H9 (cell line): Measurements from ENCODE around the gene DYRK1A. TPM values are rescaled to one million over a fixed set of nuclear protein-coding genes. Genes with fewer than 3 reads are reported as not detected.

Experiments used
- DNase-seq: peaks from one replicate; pipeline ENCODE4 v3.0.0-alpha.2; 2017
- H2AFZ ChIP-seq: one replicate; pipeline ENCODE4 v1.6.1; 2013; ENCODE audit warnings: mild to moderate bottlenecking, low read length, control low read depth, moderate library complexity
- H2AK5ac ChIP-seq: 2 replicates; pipeline ENCODE4 v1.6.1; 2013; ENCODE audit warnings: low read length, control low read depth, mixed read lengths; ENCODE audit not compliant: insufficient read length
- H2BK120ac ChIP-seq: one replicate; pipeline ENCODE4 v1.6.1; 2013; ENCODE audit warnings: low read depth, mild to moderate bottlenecking, low read length, control low read depth, inconsistent platforms; ENCODE audit not compliant: poor library complexity, severe bottlenecking
- H2BK12ac ChIP-seq: 2 replicates; pipeline ENCODE4 v1.6.1; 2013; ENCODE audit warnings: low read length, control low read depth, mixed read lengths, low read depth; ENCODE audit not compliant: insufficient read length
- H2BK15ac ChIP-seq: 2 replicates; pipeline ENCODE4 v1.6.1; 2013; ENCODE audit warnings: low read depth, low read length, control low read depth
- H2BK20ac ChIP-seq: one replicate; pipeline ENCODE4 v1.6.1; 2013; ENCODE audit warnings: low read depth, mild to moderate bottlenecking, low read length, control low read depth, inconsistent platforms; ENCODE audit not compliant: poor library complexity, severe bottlenecking
- H2BK5ac ChIP-seq: 2 replicates; pipeline ENCODE4 v1.6.1; 2013; ENCODE audit warnings: low read length, control low read depth, mixed read lengths; ENCODE audit not compliant: insufficient read length
- H3K14ac ChIP-seq: 2 replicates; pipeline ENCODE4 v1.6.1; 2013; ENCODE audit warnings: low read length, control low read depth; ENCODE audit not compliant: insufficient read depth
- H3K18ac ChIP-seq: 2 replicates; pipeline ENCODE4 v1.6.1; 2013; ENCODE audit warnings: low read depth, mild to moderate bottlenecking, mixed read lengths, low read length, control low read depth; ENCODE audit not compliant: insufficient read length
- H3K23ac ChIP-seq: 2 replicates; pipeline ENCODE4 v1.6.1; 2013; ENCODE audit warnings: low read length, control low read depth, mixed read lengths, low read depth; ENCODE audit not compliant: insufficient read length
- H3K23me2 ChIP-seq: 2 replicates; pipeline ENCODE4 v1.6.1; 2013; ENCODE audit warnings: low read depth, mild to moderate bottlenecking, mixed read lengths, low read length, control low read depth; ENCODE audit not compliant: insufficient read length, poor library complexity, severe bottlenecking
- H3K27ac ChIP-seq: 2 replicates; pipeline ENCODE4 v1.5.1; 2013; ENCODE audit warnings: low read length, control low read depth, mixed read lengths, low read depth; ENCODE audit not compliant: insufficient read length
- H3K27me3 ChIP-seq: 2 replicates; pipeline ENCODE4 v1.6.1; 2013; ENCODE audit warnings: low read length, control low read depth, inconsistent platforms; ENCODE audit not compliant: insufficient read depth
- H3K4ac ChIP-seq: 2 replicates; pipeline ENCODE4 v1.6.1; 2013; ENCODE audit warnings: low read depth, mild to moderate bottlenecking, control low read depth, inconsistent platforms, low read length, moderate library complexity
- H3K4me1 ChIP-seq: 2 replicates; pipeline ENCODE4 v1.6.1; 2013; ENCODE audit warnings: low read length, control low read depth, inconsistent platforms; ENCODE audit not compliant: insufficient read depth
- H3K4me2 ChIP-seq: 2 replicates; pipeline ENCODE4 v1.6.1; 2013; ENCODE audit warnings: low read length, control low read depth, mixed read lengths; ENCODE audit not compliant: insufficient read length, insufficient read depth
- H3K56ac ChIP-seq: 2 replicates; pipeline ENCODE4 v1.6.1; 2013; ENCODE audit warnings: low read depth, mild to moderate bottlenecking, mixed read lengths, low read length, control low read depth; ENCODE audit not compliant: insufficient read length
- H3K79me1 ChIP-seq: 2 replicates; pipeline ENCODE4 v1.6.1; 2013; ENCODE audit warnings: low read depth, mild to moderate bottlenecking, moderate library complexity, low read length, control low read depth, inconsistent platforms; ENCODE audit not compliant: insufficient read depth, poor library complexity, severe bottlenecking
- H3K79me2 ChIP-seq: 2 replicates; pipeline ENCODE4 v1.6.1; 2013; ENCODE audit warnings: low read length, control low read depth, inconsistent platforms; ENCODE audit not compliant: insufficient read depth
- H3K9ac ChIP-seq: 2 replicates; pipeline ENCODE4 v1.6.1; 2013; ENCODE audit warnings: low read length, control low read depth, mixed read lengths; ENCODE audit not compliant: insufficient read length; ENCODE audit errors: extremely low read depth
- H3K9me3 ChIP-seq: one replicate; pipeline ENCODE4 v1.6.1; 2013; ENCODE audit warnings: low read depth, low read length, inconsistent platforms; ENCODE audit not compliant: control insufficient read depth
- H3T11ph ChIP-seq: one replicate; pipeline ENCODE4 v1.6.1; 2013; ENCODE audit warnings: mild to moderate bottlenecking, low read length, control low read depth, inconsistent platforms
- H4K20me1 ChIP-seq: one replicate; pipeline ENCODE4 v1.6.1; 2013; ENCODE audit not compliant: control insufficient read depth, insufficient read length, insufficient read depth
- H4K5ac ChIP-seq: 2 replicates; pipeline ENCODE4 v1.6.1; 2013; ENCODE audit warnings: low read depth, mild to moderate bottlenecking, mixed read lengths, low read length, control low read depth; ENCODE audit not compliant: insufficient read length
- H4K8ac ChIP-seq: replicated peaks from 2 replicates; pipeline ENCODE4 v1.6.1; 2013; ENCODE audit warnings: low read length, control low read depth, mixed read lengths, low read depth; ENCODE audit not compliant: insufficient read length
- H4K91ac ChIP-seq: 2 replicates; pipeline ENCODE4 v1.6.1; 2013; ENCODE audit warnings: low read depth, mild to moderate bottlenecking, moderate library complexity, mixed read lengths, low read length, control low read depth; ENCODE audit not compliant: insufficient read length
- H3K27ac Mint-ChIP-seq, 3 experiments: 2 replicates in 2 of 3; 3 replicates in 1 of 3; pipeline ENCODE4 v1.8.0; 2020 to 2021; ENCODE audit warnings: mixed read lengths in 3 of 3, mild to moderate bottlenecking in 1 of 3, moderate library complexity in 1 of 3
- H3K27me3 Mint-ChIP-seq: 2 replicates; pipeline ENCODE4 v1.8.0; 2021; ENCODE audit warnings: low read depth, mild to moderate bottlenecking, moderate library complexity, mixed read lengths
- H3K36me3 Mint-ChIP-seq, 3 experiments: 2 replicates in 2 of 3; 3 replicates in 1 of 3; pipeline ENCODE4 v1.8.0; 2020 to 2021; ENCODE audit warnings: low read depth in 3 of 3, mixed read lengths in 3 of 3; ENCODE audit not compliant: insufficient read depth in 1 of 3
- H3K4me1 Mint-ChIP-seq, 2 experiments: 2 replicates each; pipeline ENCODE4 v1.8.0; 2020; ENCODE audit warnings: mixed read lengths in 2 of 2
- H3K4me3 Mint-ChIP-seq, 2 experiments: 2 replicates in 1 of 2; 3 replicates in 1 of 2; pipeline ENCODE4 v1.8.0; 2020 to 2021; ENCODE audit warnings: mild to moderate bottlenecking in 2 of 2, mixed read lengths in 2 of 2, moderate library complexity in 1 of 2
- H3K9me3 Mint-ChIP-seq, 2 experiments: 2 replicates in 1 of 2; 3 replicates in 1 of 2; pipeline ENCODE4 v1.8.0; 2020; ENCODE audit warnings: mild to moderate bottlenecking in 2 of 2, mixed read lengths in 2 of 2, moderate library complexity in 1 of 2
- WGBS: extraction: QIAGEN DNeasy Blood & Tissue Kit; methylation state at CpG from one replicate; pipeline ENCODE4 v1.1.7; 2013; ENCODE audit warnings: missing lambda C conversion rate, low lambda C conversion rate, mixed read lengths; ENCODE audit not compliant: insufficient read length; ENCODE audit errors: extremely low coverage; 5-methylcytosine and 5-hydroxymethylcytosine counted together
- total RNA-seq: library from RNA; stranded (reverse); gene quantifications from 2 replicates; pipeline ENCODE4 v1.2.1, GENCODE V29; 2021
- TF ChIP-seq, protein P1 (sequence below): fragments of 200-600 bp; sonication (generic); conservative IDR thresholded peaks from 3 replicates; pipeline ENCODE4 v1.8.0; 2021; ENCODE audit warnings: antibody characterized with exemption, mild to moderate bottlenecking

The DYRK1A gene
- total RNA-seq, 1 experiment from 2014 or later: 73.6 TPM

DNA sequence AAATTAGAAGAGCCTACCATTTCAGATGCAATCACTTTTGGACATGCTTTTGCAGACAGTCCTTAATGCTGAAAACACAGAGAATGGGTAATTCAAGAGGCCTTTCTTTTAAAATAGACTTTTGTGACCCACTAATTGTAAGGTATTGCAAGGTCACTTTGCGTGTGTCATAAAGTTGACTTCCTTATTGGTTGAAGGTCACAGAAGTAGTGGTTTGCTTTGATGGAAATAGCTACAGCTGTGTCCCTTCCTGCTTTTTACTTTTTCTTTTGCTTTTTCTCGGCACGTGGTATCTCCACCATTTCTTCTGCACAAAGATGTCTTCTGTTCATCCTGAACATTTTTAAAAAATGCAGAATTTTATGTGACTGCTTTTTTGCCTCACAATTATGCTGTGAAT lies 146.8 kb downstream of the DYRK1A start:
- Histone ChIP-seq H2BK120ac (no peak overlapping the region), H2BK5ac (no peak overlapping the region), H3T11ph (no peak overlapping the region), H4K8ac (no peak overlapping the region), H2BK20ac (no peak overlapping the region), H3K4ac (no peak overlapping the region), H4K91ac (no peak overlapping the region), H3K18ac (no peak overlapping the region), H3K9me3 (no peaks in the 10 kb centered on the region), H3K23ac (no peak overlapping the region), H3K23me2 (no peaks in the 10 kb centered on the region), H3K27ac (no peak overlapping the region), H2BK15ac (no peak overlapping the region), H3K79me1 (peaks cover 6% of the 10 kb centered on the region), H3K4me1 (peaks cover 15% of the 10 kb centered on the region; the same call in 1 of the 2 replicates), H3K79me2 (no peaks in the 10 kb centered on the region; the same call in 1 of the 2 replicates), H2BK12ac (no peak overlapping the region), H3K56ac (no peak overlapping the region), H2AK5ac (no peak overlapping the region), H3K27me3 (no peaks in the 10 kb centered on the region), H4K5ac (no peak overlapping the region), H2AFZ (no peak overlapping the region), H3K4me2 (no peak overlapping the region), H3K9ac (no peak overlapping the region), H3K14ac (no peak overlapping the region), H4K20me1 (no peaks in the 10 kb centered on the region)
- Mint-ChIP-seq H3K27me3 (no peaks in the 10 kb centered on the region), H3K27ac (no peak overlapping the region), H3K9me3 (no peaks in the 10 kb centered on the region), H3K4me1 (peaks cover 29 to 30% of the 10 kb centered on the region in 2 experiments), H3K4me3 (no peak overlapping the region), H3K36me3 (peaks cover 35 to 77% (median 54%) of the 10 kb centered on the region in 3 experiments)
- no peak for DNase-seq
- no CpG with 5 or more reads among the region's 3 CpGs for WGBS
- TF ChIP-seq, protein P1, sequence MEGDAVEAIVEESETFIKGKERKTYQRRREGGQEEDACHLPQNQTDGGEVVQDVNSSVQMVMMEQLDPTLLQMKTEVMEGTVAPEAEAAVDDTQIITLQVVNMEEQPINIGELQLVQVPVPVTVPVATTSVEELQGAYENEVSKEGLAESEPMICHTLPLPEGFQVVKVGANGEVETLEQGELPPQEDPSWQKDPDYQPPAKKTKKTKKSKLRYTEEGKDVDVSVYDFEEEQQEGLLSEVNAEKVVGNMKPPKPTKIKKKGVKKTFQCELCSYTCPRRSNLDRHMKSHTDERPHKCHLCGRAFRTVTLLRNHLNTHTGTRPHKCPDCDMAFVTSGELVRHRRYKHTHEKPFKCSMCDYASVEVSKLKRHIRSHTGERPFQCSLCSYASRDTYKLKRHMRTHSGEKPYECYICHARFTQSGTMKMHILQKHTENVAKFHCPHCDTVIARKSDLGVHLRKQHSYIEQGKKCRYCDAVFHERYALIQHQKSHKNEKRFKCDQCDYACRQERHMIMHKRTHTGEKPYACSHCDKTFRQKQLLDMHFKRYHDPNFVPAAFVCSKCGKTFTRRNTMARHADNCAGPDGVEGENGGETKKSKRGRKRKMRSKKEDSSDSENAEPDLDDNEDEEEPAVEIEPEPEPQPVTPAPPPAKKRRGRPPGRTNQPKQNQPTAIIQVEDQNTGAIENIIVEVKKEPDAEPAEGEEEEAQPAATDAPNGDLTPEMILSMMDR: no peak
